ENCODE data around the gene ASIC2. TPM values are rescaled to one million over a fixed set of nuclear protein-coding genes. Genes with fewer than 3 reads are reported as not detected.

The ASIC2 gene
- total and polyA plus RNA-seq, 10 donors, result not detected

DNA sequence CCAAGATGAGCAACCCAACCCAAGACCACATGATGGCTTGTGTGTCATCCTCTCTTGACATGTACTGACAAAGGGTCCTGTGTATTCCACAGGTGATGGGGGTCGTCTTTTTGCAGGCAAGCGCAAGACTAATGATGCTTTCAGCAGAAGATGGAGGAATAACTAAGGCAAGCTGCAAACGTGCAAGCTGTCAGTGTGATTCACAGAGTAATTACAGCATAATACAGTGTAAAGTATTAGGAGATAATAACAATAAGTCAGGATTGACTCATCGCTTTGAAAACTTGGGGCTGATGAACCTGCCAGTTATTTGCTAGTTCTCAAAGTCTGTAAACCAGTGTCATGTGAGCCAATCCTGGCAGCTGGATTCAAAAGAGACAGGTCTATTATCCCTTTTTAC lies 41.6 kb upstream of the ASIC2 start:
- no peak for TF ChIP-seq POLR2AphosphoS5 (IDR thresholded peaks at IDR 0.05)
- no peak for TF ChIP-seq POLR2A (IDR thresholded peaks at IDR 0.05)
- DNase-seq, result no peak
- Histone ChIP-seq H3K27ac (no peak overlapping the region), H3K4me1 (no peaks in the 10 kb centered on the region), H3K4me3 (no peak overlapping the region), H3K9me3 (no peaks in the 10 kb centered on the region), H3K36me3 (no peaks in the 10 kb centered on the region), H3K27me3 (replicated peaks in 1 of 7) (peaks cover 0 to 58% (median 0%) of the 10 kb centered on the region in 7 donors)
- intact Hi-C loops (cut with DNase I; ENCODE audit: low total_unique reads), result no loop called here
- 68 to 81% (median 71%) methylated on average over 4 of the region's 4 CpGs for WGBS, 5 donors

DNA sequence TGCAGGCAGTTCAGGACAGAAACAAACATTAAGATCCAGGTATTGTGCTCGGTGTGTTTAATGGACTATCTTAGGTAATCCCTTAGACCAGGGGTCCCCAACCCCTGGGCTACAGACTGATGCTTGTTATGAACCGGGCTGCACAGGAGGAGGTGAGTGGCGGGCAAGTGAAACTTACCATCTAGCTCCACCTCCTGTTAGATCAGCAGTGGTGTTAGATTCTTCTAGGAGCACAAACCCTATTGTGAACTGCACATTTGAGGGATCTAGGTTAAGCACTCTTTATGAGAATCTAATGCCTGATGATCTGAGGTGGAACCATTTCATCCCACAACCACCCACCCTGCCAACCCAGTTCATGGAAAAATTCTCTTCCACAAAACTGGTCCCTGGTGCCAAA lies 37.8 kb upstream of the ASIC2 start:
- Histone ChIP-seq H3K4me1 (no peaks in the 10 kb centered on the region), H3K36me3 (no peaks in the 10 kb centered on the region), H3K27ac (no peak overlapping the region), H3K9me3 (no peaks in the 10 kb centered on the region), H3K4me3 (no peak overlapping the region), H3K27me3 (replicated peaks in 1 of 7) (peaks cover 0 to 38% (median 0%) of the 10 kb centered on the region in 7 donors)
- intact Hi-C loops (cut with DNase I; ENCODE audit: low total_unique reads), result no loop called here
- WGBS, 5 donors, result 79 to 92% (median 83%) methylated on average over 3 of the region's 3 CpGs
- TF ChIP-seq POLR2AphosphoS5 (IDR thresholded peaks at IDR 0.05), result no peak
- no peak for TF ChIP-seq POLR2A (IDR thresholded peaks at IDR 0.05)
- TF ChIP-seq, protein P1, sequence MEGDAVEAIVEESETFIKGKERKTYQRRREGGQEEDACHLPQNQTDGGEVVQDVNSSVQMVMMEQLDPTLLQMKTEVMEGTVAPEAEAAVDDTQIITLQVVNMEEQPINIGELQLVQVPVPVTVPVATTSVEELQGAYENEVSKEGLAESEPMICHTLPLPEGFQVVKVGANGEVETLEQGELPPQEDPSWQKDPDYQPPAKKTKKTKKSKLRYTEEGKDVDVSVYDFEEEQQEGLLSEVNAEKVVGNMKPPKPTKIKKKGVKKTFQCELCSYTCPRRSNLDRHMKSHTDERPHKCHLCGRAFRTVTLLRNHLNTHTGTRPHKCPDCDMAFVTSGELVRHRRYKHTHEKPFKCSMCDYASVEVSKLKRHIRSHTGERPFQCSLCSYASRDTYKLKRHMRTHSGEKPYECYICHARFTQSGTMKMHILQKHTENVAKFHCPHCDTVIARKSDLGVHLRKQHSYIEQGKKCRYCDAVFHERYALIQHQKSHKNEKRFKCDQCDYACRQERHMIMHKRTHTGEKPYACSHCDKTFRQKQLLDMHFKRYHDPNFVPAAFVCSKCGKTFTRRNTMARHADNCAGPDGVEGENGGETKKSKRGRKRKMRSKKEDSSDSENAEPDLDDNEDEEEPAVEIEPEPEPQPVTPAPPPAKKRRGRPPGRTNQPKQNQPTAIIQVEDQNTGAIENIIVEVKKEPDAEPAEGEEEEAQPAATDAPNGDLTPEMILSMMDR (IDR thresholded peaks at IDR 0.05 in 8 of 11, conservative IDR thresholded peaks at IDR 0.05 in 3 of 11), result no peak
- DNase-seq, result no peak

DNA sequence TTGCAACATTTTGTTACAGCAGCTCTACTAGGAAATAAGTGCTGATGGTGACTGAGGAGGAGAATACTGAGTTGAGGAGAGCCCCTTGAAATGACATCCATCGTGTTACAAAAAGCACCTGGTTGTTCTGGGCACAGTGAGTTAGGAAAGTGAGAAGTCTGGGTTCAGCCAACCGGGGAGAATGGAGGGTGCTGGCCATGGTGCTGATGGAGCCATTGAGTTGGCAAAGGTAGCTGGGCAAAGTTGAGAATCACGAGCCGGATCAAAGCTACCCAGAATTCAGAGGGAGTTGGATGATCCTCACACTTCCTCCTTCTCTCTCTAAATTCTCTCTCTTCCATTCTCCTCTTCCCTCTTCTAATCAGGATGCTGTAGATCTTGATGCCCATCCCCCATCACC lies 35.0 kb upstream of the ASIC2 start:
- Histone ChIP-seq H3K36me3 (no peaks in the 10 kb centered on the region), H3K9me3 (no peaks in the 10 kb centered on the region), H3K4me1 (no peaks in the 10 kb centered on the region), H3K27ac (no peak overlapping the region), H3K4me3 (no peak overlapping the region), H3K27me3 (replicated peaks in 1 of 7) (peaks cover 0 to 21% (median 0%) of the 10 kb centered on the region in 7 donors)
- TF ChIP-seq POLR2AphosphoS5 (IDR thresholded peaks at IDR 0.05) (no peak), POLR2A (IDR thresholded peaks at IDR 0.05) (no peak)
- TF ChIP-seq, protein P1 (IDR thresholded peaks at IDR 0.05 in 8 of 11, conservative IDR thresholded peaks at IDR 0.05 in 3 of 11), result no peak
- WGBS, 5 donors, result 27 to 57% (median 31%) methylated on average over 4 of the region's 4 CpGs
- DNase-seq, result no peak
- intact Hi-C loops (cut with DNase I; ENCODE audit: low total_unique reads), result no loop called here

DNA sequence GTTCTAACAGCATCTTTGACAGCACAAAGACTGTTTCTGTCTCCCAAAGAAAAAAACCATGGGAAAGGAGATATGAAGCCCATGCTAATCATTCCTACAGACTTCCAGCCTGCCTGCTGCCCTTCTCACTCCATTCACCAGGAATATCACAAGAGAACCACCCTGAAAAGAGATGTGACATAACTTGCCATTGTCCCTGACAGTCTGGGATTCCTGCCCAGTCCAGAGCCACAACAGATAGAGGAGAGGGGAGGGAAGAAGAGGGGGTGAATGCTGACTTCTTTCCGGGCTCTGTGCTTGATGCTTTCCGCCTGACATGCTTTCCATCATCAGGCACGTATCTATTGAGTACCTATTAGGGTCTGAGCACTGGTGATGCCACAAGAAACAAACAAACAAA lies 31.6 kb upstream of the ASIC2 start:
- intact Hi-C loops (cut with DNase I; ENCODE audit: low total_unique reads), result no loop called here
- H3K36me3 ChIP-seq, result no peaks in the 10 kb centered on the region
- DNase-seq, result no peak

More for the DNA sequence above, 31.6 kb upstream of the ASIC2 start:
- 59 to 71% (median 62%) methylated on average over 3 of the region's 3 CpGs for WGBS, 5 donors
- no peak overlapping the region for H3K27ac ChIP-seq
- H3K9me3 ChIP-seq, result no peaks in the 10 kb centered on the region
- no peaks in the 10 kb centered on the region for H3K4me1 ChIP-seq
- TF ChIP-seq, protein P1 (IDR thresholded peaks at IDR 0.05 in 8 of 11, conservative IDR thresholded peaks at IDR 0.05 in 3 of 11), result no peak
- TF ChIP-seq POLR2A (IDR thresholded peaks at IDR 0.05), result no peak
- TF ChIP-seq POLR2AphosphoS5 (IDR thresholded peaks at IDR 0.05), result no peak
- peaks cover 0 to 10% (median 0%) of the 10 kb centered on the region in 7 donors for H3K27me3 ChIP-seq (replicated peaks in 1 of 7)
- H3K4me3 ChIP-seq, result no peak overlapping the region
